Spleen (tissue), 11 donors: Measurements from ENCODE around the gene SLCO2B1. TPM values are rescaled to one million over a fixed set of nuclear protein-coding genes. Genes with fewer than 3 reads are reported as not detected.

Experiments used
- DNase-seq: peaks from one replicate; pipeline ENCODE4 v3.0.0-alpha.2; 2020
- H3K27ac ChIP-seq, 8 donors: fragments of 200-600 bp; sonication (generic) in 7 of 8; 1 replicate in 4 of 8; 2 replicates in 4 of 8; pipeline versions ENCODE4 v1.5.0 to v1.8.0; 2016 to 2021; ENCODE audit warnings: inconsistent platforms in 4 of 8, mild to moderate bottlenecking in 4 of 8, moderate library complexity in 1 of 8
- H3K27me3 ChIP-seq, 7 donors: fragments of 200-600 bp; sonication (generic) in 6 of 7; replicated peaks in 1 of 7; 1 replicate in 4 of 7; 2 replicates in 3 of 7; pipeline versions ENCODE4 v1.5.0 to v1.8.0; 2016 to 2021; ENCODE audit warnings: inconsistent platforms in 3 of 7, mild to moderate bottlenecking in 1 of 7
- H3K36me3 ChIP-seq, 6 donors: fragments of 200-600 bp; sonication (generic) in 5 of 6; 1 replicate in 4 of 6; 2 replicates in 2 of 6; pipeline versions ENCODE4 v1.5.0 to v1.8.0; 2016 to 2021; ENCODE audit warnings: inconsistent platforms in 2 of 6
- H3K4me1 ChIP-seq, 6 donors: fragments of 200-600 bp; sonication (generic) in 5 of 6; 1 replicate in 3 of 6; 2 replicates in 3 of 6; pipeline versions ENCODE4 v1.5.0 to v1.8.0; 2016 to 2021; ENCODE audit warnings: inconsistent platforms in 3 of 6
- H3K4me3 ChIP-seq, 8 donors: fragments of 200-600 bp; sonication (generic) in 7 of 8; 1 replicate in 4 of 8; 2 replicates in 4 of 8; pipeline versions ENCODE4 v1.5.0 to v1.8.0; 2016 to 2021; ENCODE audit warnings: inconsistent platforms in 4 of 8, mild to moderate bottlenecking in 4 of 8, moderate library complexity in 2 of 8
- H3K9me3 ChIP-seq, 8 donors: fragments of 200-600 bp; sonication (generic) in 7 of 8; 1 replicate in 4 of 8; 2 replicates in 4 of 8; pipeline versions ENCODE4 v1.5.0 to v1.8.0; 2016 to 2021; ENCODE audit warnings: inconsistent platforms in 4 of 8
- POLR2A ChIP-seq, 3 donors: fragments of 450-650 bp; IDR thresholded peaks; one replicate each; pipeline ENCODE4 v1.5.1; 2017; ENCODE audit warnings: antibody characterized with exemption in 3 of 3, mild to moderate bottlenecking in 1 of 3
- POLR2AphosphoS5 ChIP-seq, 3 donors: sonication (generic); formaldehyde crosslinking; IDR thresholded peaks; one replicate each; pipeline ENCODE4 v1.5.1; 2017; ENCODE audit warnings: antibody characterized with exemption in 3 of 3
- intact Hi-C: fragments of 100-400 bp; cut with DNase I; formaldehyde crosslinking; loops from one replicate; pipeline ENCODE4 v1.15.0; 2023; ENCODE audit warnings: low total_unique reads
- polyA plus RNA-seq, 3 donors: library from polyadenylated mRNA; stranded (reverse); fragments of 200-250 nt; gene quantifications; one replicate each; pipeline ENCODE4 v1.2.1, GENCODE V29; 2013
- total RNA-seq, 7 donors: library from RNA; depleted of rRNA in 3 of 7; stranded (reverse); fragments of >200 nt in 3 of 7; fragmentation: NEBNext Ultra II Directional in 4 of 7; extraction: Animal tissue kit (Norgen Biotek cat#: 25700) in 4 of 7; gene quantifications; one replicate each; pipeline versions ENCODE4 v1.1.0 to v1.2.1, GENCODE V29; 2016 to 2021
- TF ChIP-seq, protein P1 (sequence below), 11 experiments: fragments of 200-600 bp in 7 of 11; fragments of 450-650 bp in 4 of 11; sonication (generic) in 4 of 11; IDR thresholded peaks in 8 of 11; conservative IDR thresholded peaks in 3 of 11; 1 replicate in 7 of 11; 2 replicates in 4 of 11; pipeline versions ENCODE4 v1.4.0 to v1.8.0; 2016 to 2021; ENCODE audit warnings: antibody characterized with exemption in 11 of 11, inconsistent platforms in 4 of 11, mild to moderate bottlenecking in 1 of 11
- donor health status: healthy with polysubstance abuse.
- donor health status: DM: no; HTN: no; CAD: no; lungs with moderate emphysema.
- donor health status: DM: no; HTN: no; CAD: no.
- donor health status: Bipolar disorder and iron deficiency.
- donor health status: healthy.
- donor health status: DM: no; HTN: no; CAD: no.
- donor health status: DM: yes; HTN: yes; CAD: no.

The SLCO2B1 gene
- total and polyA plus RNA-seq, 10 donors: 10.2 to 307 (median 132) TPM

DNA sequence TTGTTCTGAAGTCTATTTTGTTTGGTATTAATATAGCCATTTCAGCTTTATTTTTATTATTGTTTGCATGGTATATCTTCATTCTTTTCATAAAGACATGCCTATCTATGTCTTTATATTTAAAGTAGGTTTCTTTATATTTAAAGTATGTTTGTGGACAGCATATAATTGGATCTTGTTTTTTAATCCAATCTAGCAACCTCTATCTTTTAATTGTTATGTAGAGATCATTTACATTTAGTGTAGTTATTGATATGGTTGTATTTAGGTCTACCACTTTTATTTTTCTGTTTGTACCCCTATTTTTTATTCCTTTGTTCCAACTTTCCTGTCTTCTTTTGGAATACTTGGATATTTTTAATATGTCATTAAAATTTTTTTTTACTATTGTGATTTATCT lies 103.4 kb downstream of the SLCO2B1 start:
- H3K27me3 ChIP-seq: peaks cover 0 to 11% (median 0%) of the 10 kb centered on the region in 7 donors
- no peaks in the 10 kb centered on the region for H3K4me1 ChIP-seq
- intact Hi-C loops: loop anchor here (5.0 kb wide), 1 partner anchor 232 kb away; no protein-coding TSS in a partner anchor
- H3K27ac ChIP-seq: no peak overlapping the region
- peaks cover 0 to 12% (median 7%) of the 10 kb centered on the region in 8 donors for H3K9me3 ChIP-seq
- no peaks in the 10 kb centered on the region for H3K36me3 ChIP-seq
- no peak overlapping the region for H3K4me3 ChIP-seq
- no peak for DNase-seq
- TF ChIP-seq, protein P1, sequence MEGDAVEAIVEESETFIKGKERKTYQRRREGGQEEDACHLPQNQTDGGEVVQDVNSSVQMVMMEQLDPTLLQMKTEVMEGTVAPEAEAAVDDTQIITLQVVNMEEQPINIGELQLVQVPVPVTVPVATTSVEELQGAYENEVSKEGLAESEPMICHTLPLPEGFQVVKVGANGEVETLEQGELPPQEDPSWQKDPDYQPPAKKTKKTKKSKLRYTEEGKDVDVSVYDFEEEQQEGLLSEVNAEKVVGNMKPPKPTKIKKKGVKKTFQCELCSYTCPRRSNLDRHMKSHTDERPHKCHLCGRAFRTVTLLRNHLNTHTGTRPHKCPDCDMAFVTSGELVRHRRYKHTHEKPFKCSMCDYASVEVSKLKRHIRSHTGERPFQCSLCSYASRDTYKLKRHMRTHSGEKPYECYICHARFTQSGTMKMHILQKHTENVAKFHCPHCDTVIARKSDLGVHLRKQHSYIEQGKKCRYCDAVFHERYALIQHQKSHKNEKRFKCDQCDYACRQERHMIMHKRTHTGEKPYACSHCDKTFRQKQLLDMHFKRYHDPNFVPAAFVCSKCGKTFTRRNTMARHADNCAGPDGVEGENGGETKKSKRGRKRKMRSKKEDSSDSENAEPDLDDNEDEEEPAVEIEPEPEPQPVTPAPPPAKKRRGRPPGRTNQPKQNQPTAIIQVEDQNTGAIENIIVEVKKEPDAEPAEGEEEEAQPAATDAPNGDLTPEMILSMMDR (IDR thresholded peaks at IDR 0.05 in 8 of 11, conservative IDR thresholded peaks at IDR 0.05 in 3 of 11): no peak
- TF ChIP-seq POLR2AphosphoS5 (IDR thresholded peaks at IDR 0.05): no peak
- TF ChIP-seq POLR2A (IDR thresholded peaks at IDR 0.05): no peak

Other genes with a start within 250 kb of the SLCO2B1 start
- gene XRRA1, start 202.0 kb upstream of the SLCO2B1 start, total RNA-seq: 10 to 100 TPM; 11.5 to 60.1 (median 25.1) TPM
- gene XRRA1, start 202.0 kb upstream of the SLCO2B1 start, polyA plus RNA-seq: 1 to 10 TPM; 1.4 to 2.7 (median 1.9) TPM
- 100 to 1,000 TPM in 4 of 7 donors, 10 to 100 TPM in 3; 33.4 to 120 (median 115) TPM for gene SPCS2, start 201.8 kb upstream of the SLCO2B1 start, total RNA-seq
- 100 to 1,000 TPM; 110 to 136 (median 131) TPM for gene SPCS2, start 201.8 kb upstream of the SLCO2B1 start, polyA plus RNA-seq
- gene NEU3, start 162.2 kb upstream of the SLCO2B1 start, total RNA-seq: 10 to 100 TPM in 6 of 7 donors, 1 to 10 TPM in 1; 7.8 to 14.9 (median 13.8) TPM
- 1 to 10 TPM; 2.8 to 6.1 (median 3.2) TPM for gene NEU3, start 162.2 kb upstream of the SLCO2B1 start, polyA plus RNA-seq
- gene OR2AT4, start 54.2 kb upstream of the SLCO2B1 start, total RNA-seq: not detected
- not detected for gene OR2AT4, start 54.2 kb upstream of the SLCO2B1 start, polyA plus RNA-seq
- under 1 TPM in 4 of 7 donors, not detected in 3; 0.16 to 0.59 (median 0.23) TPM for gene TPBGL, start 89.7 kb downstream of the SLCO2B1 start, total RNA-seq
- gene TPBGL, start 89.7 kb downstream of the SLCO2B1 start, polyA plus RNA-seq: under 1 TPM; 0.10 to 0.15 (median 0.11) TPM
- gene ARRB1, start 200.6 kb downstream of the SLCO2B1 start, total RNA-seq: 100 to 1,000 TPM in 3 of 7 donors, 10 to 100 TPM in 4; 77.7 to 139 (median 84.8) TPM
- gene ARRB1, start 200.6 kb downstream of the SLCO2B1 start, polyA plus RNA-seq: 10 to 100 TPM; 11.6 to 49.3 (median 13.1) TPM
- gene RPS3, start 248.4 kb downstream of the SLCO2B1 start, total RNA-seq: 1,000 to 10,000 TPM; 1,482 to 2,624 (median 2,197) TPM
- 1,000 to 10,000 TPM; 4,940 to 5,449 (median 5,352) TPM for gene RPS3, start 248.4 kb downstream of the SLCO2B1 start, polyA plus RNA-seq